HG03442 (cell line): ENCODE data around the gene JADE3.
"Not testable (repeated sequence)": the region's sequence is repeated elsewhere in the genome, so short reads cannot be mapped to it uniquely, and the experiment has no call there.

Experiments
- ATAC-seq: cut with Tn5 transposase; IDR thresholded peaks from one replicate; pipeline ENCODE4 v1.9.1; 2021; ENCODE audit warnings: mild to moderate bottlenecking, moderate library complexity; ENCODE audit not compliant: unreplicated experiment

The JADE3 gene

GRCh38 chrX:46929439-46930261 lies 17.4 kb downstream of the JADE3 start:
- no peak for ATAC-seq

DNA sequence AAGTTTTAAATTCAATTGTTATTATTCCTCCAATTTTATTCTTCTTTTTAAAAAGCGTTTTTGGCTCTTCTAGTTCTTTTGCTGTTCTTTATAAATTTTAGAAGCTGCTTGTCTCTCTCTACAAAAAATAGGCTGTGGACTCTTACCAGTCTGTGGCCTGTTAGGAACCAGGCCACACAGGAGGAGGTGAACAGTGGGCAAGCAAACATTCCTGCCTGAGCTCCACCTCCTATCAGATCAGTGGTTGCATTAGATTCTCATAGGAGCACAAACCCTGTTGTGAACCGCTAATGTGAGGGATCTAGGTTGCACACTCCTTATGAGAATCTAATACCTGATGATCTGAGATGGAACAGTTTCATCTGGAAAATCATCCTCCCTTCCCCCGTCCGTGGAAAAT lies 23.1 kb downstream of the JADE3 start:
- no peak for ATAC-seq

- no peak for ATAC-seq
These were observed 26.4 kb downstream of the JADE3 start for GRCh38 chrX:46938589-46938988.

DNA sequence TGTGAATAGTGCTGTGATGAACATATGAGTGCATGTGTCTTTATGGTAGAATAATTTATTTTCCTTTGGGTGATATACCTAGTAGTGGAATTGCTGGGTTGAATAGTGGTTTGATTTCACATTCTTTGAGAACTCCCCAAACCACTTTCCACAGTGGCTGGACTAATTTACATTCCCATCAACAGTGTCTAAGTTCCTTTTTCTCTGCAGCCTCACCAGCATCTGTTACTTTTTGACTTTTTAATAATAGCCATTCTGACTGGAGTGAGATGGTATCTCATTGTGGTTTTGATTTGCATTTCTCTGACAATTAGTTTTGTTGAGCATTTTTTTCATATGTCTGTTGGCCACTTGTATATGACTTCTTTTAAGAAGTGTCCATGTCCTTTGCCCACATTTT lies 29.1 kb downstream of the JADE3 start:
- no peak for ATAC-seq

DNA sequence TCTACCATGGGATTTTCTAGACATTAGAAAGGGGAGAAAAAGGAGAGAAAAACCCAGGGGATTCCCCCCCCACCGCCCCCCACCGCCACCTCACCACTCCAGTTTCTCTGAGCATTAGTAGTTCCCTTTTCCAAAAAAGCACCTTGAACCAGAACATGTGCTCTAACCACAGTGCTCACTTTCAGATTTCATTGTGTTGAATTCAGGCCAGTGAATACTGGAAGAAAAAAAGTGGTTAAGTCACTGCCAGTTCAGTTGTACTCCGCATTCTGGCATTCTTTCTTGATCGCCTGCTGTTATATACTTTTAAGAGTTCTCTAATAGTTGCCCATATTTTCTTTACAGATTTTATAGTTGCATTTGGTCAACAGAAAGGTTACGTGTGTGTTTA lies 40.9 kb downstream of the JADE3 start:
- ATAC-seq: peak; percentile 69

DNA sequence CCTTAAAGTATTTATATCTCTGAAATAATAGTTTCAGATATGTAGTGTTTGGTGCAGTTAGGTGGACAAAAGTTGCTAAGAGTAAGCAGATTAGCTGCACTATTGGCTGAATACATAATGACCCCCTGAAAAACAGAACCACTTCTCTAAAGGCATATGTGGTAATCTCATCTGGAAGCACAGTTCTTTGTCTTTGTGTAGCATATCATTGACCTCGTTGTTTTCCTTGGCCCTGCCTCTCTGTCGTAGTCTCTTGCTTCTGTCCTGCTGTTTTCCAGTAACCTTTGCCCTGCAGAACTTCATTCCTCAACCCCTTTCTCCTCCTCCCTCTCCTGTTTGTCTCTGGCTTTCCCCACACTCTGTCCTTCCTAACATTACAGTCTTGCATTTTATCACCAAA lies 41.4 kb downstream of the JADE3 start:
- peak; percentile 28 for ATAC-seq

- no peak for ATAC-seq
These were observed 42.5 kb downstream of the JADE3 start for GRCh38 chrX:46954716-46955115.

DNA sequence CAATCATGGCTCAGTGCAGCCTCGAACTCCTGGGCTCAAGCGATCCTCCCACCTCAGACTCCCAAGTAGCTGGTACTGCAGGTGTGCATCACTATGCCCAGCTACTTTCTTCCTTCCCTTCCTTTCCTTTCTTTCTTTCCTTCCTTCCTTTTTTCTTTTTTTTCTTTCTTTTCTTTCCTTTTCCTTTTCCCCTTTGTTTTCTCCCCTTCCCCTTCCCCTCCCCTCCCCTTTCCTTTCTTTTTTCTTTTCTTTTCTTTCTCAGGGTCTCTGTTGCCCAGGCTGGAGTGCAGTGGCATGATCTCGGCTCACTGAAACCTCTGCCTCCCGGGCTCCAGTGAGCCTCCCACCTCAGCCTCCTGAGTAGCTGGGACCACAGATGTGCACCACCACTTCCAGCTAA lies 44.4 kb downstream of the JADE3 start:
- not testable (repeated sequence) for ATAC-seq

DNA sequence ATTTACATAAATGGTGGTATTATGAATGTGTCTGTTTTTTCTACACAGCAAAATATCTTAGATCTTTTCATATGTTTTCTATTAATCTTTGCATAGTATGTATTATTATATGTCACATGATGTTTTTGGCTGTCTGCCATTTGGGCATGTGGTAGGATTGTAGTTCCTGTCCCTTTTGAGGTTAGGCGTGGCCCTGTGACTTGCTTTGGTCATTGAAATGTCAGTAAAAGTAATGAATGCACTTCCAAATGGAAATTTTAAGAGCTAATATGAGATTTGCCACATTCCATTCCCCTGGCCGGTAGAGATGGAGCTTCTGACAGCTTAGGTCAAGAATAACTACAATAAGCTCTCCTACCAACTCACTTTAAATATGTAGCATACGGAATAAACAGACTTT lies 45.1 kb downstream of the JADE3 start:
- no peak for ATAC-seq

DNA sequence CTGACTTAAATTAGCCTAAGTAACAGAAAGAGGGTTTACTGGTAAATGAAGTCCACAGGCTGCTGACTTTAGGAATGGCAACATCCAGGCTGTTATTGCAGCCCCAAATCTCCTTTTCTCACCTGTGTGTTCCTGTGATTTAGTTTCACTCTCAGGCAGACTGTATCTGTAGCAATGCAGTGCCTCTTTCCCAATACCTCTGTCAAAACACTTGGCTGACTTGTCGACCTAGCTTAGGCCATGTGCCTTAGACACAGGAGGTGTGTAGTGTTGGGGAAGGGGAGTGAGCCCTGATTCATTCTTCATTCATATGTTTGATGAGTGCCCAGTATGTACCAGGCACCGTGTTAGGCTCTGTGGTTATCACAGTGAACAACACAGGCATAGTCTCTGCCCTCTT lies 46.9 kb downstream of the JADE3 start:
- ATAC-seq: no peak

DNA sequence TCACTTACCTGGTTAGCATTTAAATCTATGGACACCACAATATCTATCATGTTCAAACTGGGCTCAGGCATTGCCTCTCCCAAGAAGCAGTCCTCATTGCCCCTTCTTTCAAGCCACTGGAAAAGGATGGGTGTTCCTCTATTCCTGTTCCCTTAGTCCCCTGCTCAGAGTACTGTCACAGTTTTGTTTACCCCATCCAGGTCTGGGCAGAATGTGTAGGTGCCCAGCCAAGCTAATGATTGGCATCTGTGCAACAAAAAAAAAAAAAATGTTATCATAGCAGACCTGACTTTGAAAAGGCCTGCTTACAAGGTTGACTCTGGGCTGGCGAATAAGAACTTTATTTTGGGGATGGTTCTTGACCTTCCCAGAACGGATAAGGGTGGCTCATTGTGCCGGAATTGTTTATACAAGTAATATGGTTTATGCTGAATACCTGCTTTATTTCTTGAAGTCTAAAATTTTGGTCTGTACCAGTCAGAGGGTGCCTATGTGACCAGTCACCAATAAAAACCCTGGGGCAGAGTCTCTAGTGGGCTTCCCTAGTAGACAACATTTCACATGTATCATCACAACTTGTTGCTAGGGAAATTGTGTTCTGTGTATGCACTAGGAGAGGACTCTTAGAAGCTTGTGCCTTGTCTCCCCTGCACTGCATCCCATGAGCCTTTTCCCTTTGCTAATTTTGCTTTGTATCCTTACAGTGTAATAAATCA lies 47.9 kb downstream of the JADE3 start:
- ATAC-seq: no peak

DNA sequence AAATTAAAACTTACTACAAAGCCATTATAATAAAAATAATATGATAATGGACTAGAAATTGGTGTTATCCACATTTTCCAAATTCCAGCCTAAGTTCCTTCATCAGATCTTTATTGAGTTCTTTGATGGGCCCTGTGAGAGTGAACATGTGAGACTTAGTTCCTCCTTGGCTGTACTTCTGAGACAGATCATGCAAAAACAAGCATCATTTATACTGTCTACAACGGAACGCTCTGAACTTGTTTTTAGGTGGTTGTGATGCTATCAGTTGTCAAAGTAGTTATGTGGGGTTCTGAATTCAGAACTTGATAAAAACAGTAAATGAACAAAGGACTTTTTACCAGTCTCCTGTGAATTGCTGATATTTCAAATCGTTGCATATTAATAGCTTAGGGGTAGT lies 48.9 kb downstream of the JADE3 start:
- ATAC-seq: no peak

- no peak for ATAC-seq
These were observed 49.5 kb downstream of the JADE3 start for GRCh38 chrX:46961574-46962283.

- no peak for ATAC-seq
These were observed 53.0 kb downstream of the JADE3 start for GRCh38 chrX:46965125-46965758.

DNA sequence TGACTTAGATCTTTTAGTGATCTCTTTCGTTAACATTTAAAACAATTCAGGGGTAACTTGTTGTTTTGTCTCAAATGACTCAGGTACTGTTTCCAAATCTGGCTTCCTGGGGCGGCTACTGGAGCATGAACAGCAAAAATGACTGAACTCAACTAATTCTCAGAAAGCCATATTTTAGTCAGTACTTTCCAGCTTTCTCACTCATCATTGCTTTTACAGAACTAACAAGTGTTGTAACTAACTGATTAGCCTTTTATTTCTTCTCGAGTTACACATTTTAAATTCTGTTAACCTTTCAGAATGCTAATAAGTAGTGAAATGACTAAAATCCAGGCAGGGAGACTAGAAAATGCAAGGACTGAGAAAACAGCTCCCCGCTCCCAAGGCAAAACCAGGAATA lies 55.3 kb downstream of the JADE3 start:
- peak; percentile 64 for ATAC-seq

DNA sequence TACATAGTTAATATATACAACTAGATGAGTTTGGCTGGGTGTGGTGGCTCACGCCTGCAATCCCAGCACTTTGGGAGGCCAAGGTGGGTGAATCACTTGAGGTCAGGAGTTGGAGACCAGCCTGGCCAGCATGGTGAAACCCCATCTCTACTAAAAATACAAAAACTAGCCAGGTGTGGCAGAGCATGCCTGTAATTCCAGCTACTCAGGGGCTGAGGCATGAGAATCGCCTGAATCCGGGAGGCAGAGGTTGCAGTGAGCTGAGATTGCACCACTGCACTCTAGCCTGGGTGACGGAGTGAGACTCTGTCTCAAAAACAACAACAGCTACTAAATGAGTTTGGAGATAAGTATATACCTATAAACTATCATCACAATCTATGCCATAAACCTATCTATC lies 64.8 kb downstream of the JADE3 start:
- not testable (repeated sequence) for ATAC-seq

DNA sequence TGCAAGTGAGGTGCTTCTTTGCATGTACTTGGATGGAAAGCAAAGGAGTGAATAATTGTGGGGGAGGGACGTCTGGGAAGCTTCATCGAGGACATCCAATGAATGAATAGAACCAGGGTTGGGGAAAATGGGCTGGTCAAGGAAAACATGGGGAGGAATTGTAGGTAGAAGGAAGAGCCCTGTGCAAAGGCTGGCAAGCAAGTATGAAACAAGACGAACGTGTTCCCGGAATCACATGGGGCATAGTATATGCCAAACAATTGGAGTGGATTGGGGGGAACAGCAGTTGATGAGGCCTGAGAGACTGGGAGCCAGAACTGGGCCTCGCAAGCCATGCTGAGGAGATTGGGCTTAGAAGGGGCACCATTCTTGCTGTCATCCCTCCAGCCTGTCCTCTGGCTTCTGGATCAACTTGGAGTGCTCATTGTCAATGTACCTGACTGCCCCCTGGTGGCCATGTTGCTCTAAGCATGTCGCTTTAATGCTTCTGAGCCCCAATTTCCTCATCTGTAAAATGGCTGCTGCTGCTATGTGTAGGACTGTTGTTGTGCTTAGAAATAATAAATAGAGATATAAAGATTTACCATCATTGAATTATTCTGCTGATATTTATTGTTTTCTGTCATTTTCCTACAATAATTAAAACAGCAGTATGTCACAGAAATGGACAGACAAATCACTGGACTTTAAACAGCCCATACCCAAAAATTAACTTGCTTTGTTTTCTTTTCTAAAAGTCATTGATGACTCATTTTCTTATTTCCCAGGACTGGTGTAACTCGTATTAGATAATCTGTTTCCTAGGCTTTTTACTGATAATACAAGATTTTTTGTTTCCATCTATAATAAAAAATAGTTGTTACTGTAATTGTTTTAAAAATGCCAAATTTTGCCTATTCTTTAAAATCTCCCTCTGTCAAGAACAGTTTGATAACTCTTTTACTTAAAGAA lies 66.4 kb downstream of the JADE3 start:
- ATAC-seq: no peak

DNA sequence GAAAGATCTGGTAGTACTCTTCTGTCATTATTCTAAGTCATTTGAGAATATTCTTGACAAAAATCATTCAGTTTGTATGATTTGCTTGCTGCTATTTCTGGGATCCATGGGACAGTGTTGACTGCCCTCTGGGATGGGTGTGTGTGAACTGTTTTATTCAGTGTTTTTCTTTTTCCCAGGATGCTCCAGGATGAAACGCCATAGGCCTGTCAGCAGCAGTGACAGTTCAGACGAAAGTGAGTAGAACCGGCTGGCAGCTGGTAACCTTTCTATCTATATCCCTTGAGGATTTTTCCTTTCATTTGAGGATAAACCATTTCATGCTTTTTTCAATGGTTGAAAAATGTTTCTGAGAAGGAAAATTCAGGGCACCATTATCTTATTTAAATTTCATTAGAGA lies 72.5 kb downstream of the JADE3 start:
- ATAC-seq: no peak

- no peak for ATAC-seq
These were observed 77.3 kb downstream of the JADE3 start for GRCh38 chrX:46989548-46989947.

DNA sequence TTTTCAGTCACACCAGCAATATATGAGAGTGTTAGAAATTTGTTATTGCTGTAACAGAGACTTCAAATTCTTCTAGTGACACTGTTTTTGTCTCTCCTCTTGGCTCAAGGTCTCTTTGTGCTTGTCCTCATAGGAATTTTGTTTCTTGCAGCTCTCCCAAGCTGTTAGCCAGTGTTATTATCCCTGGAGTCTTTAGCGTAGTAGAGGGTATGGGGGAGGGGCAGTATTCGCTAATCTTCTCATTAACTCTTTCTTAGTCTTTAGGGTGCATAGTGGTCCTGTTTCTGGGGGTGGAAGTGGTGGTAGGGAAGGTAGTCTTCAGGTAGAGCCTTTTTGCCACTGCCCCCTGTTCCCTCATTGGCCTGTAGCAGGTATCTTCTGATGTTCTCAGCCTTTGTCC lies 79.4 kb downstream of the JADE3 start:
- ATAC-seq: no peak
